Common myeloid progenitor, CD34-positive (primary cell): Measurements from ENCODE around the gene GJC2.

Experiments
- CTCF ChIA-PET: fragments of 350-600 bp; sonication (Branson Sonifier 250); formaldehyde crosslinking; loops from one replicate; lab custom pipeline; 2021; ENCODE audit warnings: antibody characterized with exemption; lab: Charles Lee
- POLR2A ChIA-PET: fragments of 350-600 bp; sonication (Branson Sonifier 250); formaldehyde crosslinking; loops from one replicate; lab custom pipeline; 2021; ENCODE audit warnings: antibody characterized with exemption; lab: Charles Lee
- DNase-seq, 3 donors: peaks; one replicate each; pipeline versions ENCODE4 v3.0.0 to v3.0.0-alpha.2; 2013
- H3K27ac ChIP-seq, 2 experiments: 1 replicate in 1 of 2; 2 replicates in 1 of 2; pipeline ENCODE4 v1.7.0; 2013; ENCODE audit warnings: inconsistent platforms in 2 of 2, low read length in 2 of 2, mild to moderate bottlenecking in 2 of 2, low read depth in 1 of 2, moderate library complexity in 1 of 2; ENCODE audit not compliant: severe bottlenecking in 2 of 2, insufficient read depth in 1 of 2, poor library complexity in 1 of 2
- H3K27me3 ChIP-seq, 5 experiments: replicated peaks in 2 of 5; 1 replicate in 3 of 5; 2 replicates in 2 of 5; pipeline versions ENCODE4 v1.6.1 to v1.7.0; 2013; ENCODE audit warnings: low read length in 4 of 5, mild to moderate bottlenecking in 2 of 5, moderate library complexity in 2 of 5, inconsistent platforms in 1 of 5; ENCODE audit not compliant: insufficient read depth in 5 of 5, control insufficient read depth in 4 of 5
- H3K36me3 ChIP-seq, 4 experiments: 1 replicate in 2 of 4; 2 replicates in 2 of 4; pipeline versions ENCODE4 v1.6.1 to v1.7.0; 2013; ENCODE audit warnings: low read length in 3 of 4, control low read depth in 1 of 4, mild to moderate bottlenecking in 1 of 4; ENCODE audit not compliant: control insufficient read depth in 4 of 4, insufficient read depth in 4 of 4
- H3K4me1 ChIP-seq, 4 experiments: 1 replicate in 3 of 4; 2 replicates in 1 of 4; pipeline versions ENCODE4 v1.6.1 to v1.7.1; 2013; ENCODE audit warnings: low read length in 3 of 4, mild to moderate bottlenecking in 3 of 4, control low read depth in 1 of 4, inconsistent platforms in 1 of 4, moderate library complexity in 1 of 4; ENCODE audit not compliant: control insufficient read depth in 4 of 4, insufficient read depth in 4 of 4; ENCODE audit errors: control extremely low read depth in 1 of 4
- H3K4me3 ChIP-seq, 7 experiments: 1 replicate in 4 of 7; 2 replicates in 3 of 7; pipeline versions ENCODE4 v1.5.1 to v1.7.0; 2013; ENCODE audit warnings: mild to moderate bottlenecking in 7 of 7, low read length in 6 of 7, moderate library complexity in 6 of 7, inconsistent platforms in 2 of 7, low read depth in 2 of 7, control low read depth in 1 of 7; ENCODE audit not compliant: insufficient read depth in 4 of 7, control insufficient read depth in 1 of 7; ENCODE audit errors: extremely low read depth in 1 of 7
- H3K9me3 ChIP-seq, 5 experiments: 1 replicate in 4 of 5; 2 replicates in 1 of 5; pipeline versions ENCODE4 v1.6.1 to v1.7.1; 2013; ENCODE audit warnings: low read length in 4 of 5, mild to moderate bottlenecking in 2 of 5, inconsistent platforms in 1 of 5, low read depth in 1 of 5, moderate library complexity in 1 of 5; ENCODE audit not compliant: control insufficient read depth in 4 of 5, insufficient read depth in 2 of 5; ENCODE audit errors: control extremely low read depth in 1 of 5
- WGBS: methylation state at CpG from one replicate; pipeline ENCODE4 v1.1.5; 2013; ENCODE audit not compliant: insufficient coverage; 5-methylcytosine and 5-hydroxymethylcytosine counted together

GJC2 gene

DNA sequence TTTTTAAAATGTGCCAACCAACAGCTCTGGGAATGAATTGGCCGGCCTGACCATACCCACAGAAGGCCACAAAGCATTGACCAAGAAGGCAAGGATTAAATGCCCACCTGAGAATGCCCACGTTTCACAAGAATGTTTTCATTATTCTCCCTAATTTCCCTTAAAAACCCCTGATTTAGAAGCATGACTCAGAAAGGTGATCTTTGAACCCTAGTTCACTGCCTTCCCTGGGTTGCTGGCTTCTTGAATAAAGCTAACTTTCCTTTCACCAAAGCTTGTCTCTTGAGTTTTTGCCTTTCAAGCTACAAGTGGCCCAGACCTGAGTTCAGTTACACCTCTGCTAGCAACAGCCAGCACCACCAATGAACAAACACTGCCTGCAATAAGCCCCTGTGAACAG is 26.2 kb upstream of the GJC2 start:
- no peak overlapping the region for H3K27ac ChIP-seq
- ChIA-PET CTCF (interaction anchor here (0.8 to 2.0 kb wide), 5 partner anchors 9 to 120 kb away, joined by 3 to 7 read pairs (median 4); no protein-coding TSS in a partner anchor), POLR2A (no interaction called here)
- peaks cover 0 to 2% (median 0%) of the 10 kb centered on the region in 5 experiments for H3K27me3 ChIP-seq
- H3K9me3 ChIP-seq = no peaks in the 10 kb centered on the region
- WGBS = 90% methylated on average over 2 of the region's 2 CpGs
- H3K4me1 ChIP-seq = peaks cover 0 to 6% (median 0%) of the 10 kb centered on the region in 4 experiments
- H3K4me3 ChIP-seq = no peak overlapping the region
- DNase-seq = no peak
- no peaks in the 10 kb centered on the region for H3K36me3 ChIP-seq

DNA sequence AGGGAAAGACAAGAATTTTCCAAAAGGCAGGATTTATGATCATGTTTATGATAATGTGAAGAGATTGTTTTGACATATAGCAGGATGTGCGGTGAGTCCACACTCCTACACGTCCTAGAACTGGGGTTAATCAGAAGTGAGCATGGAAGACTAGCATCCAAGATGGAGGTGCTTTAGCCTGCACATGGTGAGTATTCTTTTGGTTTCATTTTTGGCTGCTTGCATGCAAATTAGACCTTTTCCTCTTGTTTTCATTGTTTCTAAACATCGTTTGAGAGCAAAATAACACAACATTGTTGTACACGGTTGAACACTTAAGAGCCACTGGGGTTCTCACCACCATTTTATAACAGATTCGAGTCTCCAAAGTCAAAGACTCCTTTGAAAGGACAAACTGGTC is 24.5 kb upstream of the GJC2 start:
- H3K9me3 ChIP-seq = no peaks in the 10 kb centered on the region
- H3K27ac ChIP-seq = no peak overlapping the region
- CTCF ChIA-PET = interaction anchor here (1.5 to 1.8 kb wide), 2 partner anchors 10 to 12 kb away, joined by 5 to 6 read pairs; no protein-coding TSS in a partner anchor
- no peak for DNase-seq
- POLR2A ChIA-PET = no interaction called here
- peaks cover 0 to 2% (median 0%) of the 10 kb centered on the region in 5 experiments for H3K27me3 ChIP-seq
- H3K36me3 ChIP-seq = no peaks in the 10 kb centered on the region
- peaks cover 0 to 6% (median 0%) of the 10 kb centered on the region in 4 experiments for H3K4me1 ChIP-seq
- H3K4me3 ChIP-seq = no peak overlapping the region
- 91% methylated on average over 5 of the region's 5 CpGs for WGBS

DNA sequence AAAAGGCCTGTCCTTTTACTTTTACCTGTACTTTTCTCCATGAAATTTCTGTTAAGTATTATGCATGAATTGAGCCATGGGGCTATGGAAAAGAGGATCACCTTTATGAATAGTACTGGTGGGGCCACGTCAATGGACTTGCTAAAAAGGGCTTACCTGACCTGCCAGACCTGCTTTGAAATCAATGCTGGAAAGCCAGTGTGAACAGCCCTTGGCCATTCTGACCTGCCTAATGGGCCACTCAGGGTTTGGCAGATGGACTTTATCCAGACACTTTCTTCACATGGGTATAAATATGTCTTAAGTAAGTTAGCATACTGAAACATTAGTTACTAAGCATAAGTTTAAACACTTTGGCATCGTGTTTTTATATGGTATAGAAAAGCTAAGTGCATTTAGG is 18.0 kb upstream of the GJC2 start:
- Histone ChIP-seq H3K36me3 (no peaks in the 10 kb centered on the region), H3K9me3 (no peaks in the 10 kb centered on the region), H3K4me1 (peaks cover 0 to 5% (median 1%) of the 10 kb centered on the region in 4 experiments), H3K27me3 (peaks cover 0 to 2% (median 0%) of the 10 kb centered on the region in 5 experiments), H3K27ac (no peak overlapping the region), H3K4me3 (no peak overlapping the region)
- DNase-seq = no peak
- ChIA-PET CTCF (interaction anchor here (0.6 to 12.8 kb wide), 8 partner anchors 8 to 265 kb away, joined by 3 to 136 read pairs (median 5); partner anchors contain the start of gene IBA57), POLR2A (no interaction called here)
- WGBS = 100% methylated on average over 1 of the region's 2 CpGs

DNA sequence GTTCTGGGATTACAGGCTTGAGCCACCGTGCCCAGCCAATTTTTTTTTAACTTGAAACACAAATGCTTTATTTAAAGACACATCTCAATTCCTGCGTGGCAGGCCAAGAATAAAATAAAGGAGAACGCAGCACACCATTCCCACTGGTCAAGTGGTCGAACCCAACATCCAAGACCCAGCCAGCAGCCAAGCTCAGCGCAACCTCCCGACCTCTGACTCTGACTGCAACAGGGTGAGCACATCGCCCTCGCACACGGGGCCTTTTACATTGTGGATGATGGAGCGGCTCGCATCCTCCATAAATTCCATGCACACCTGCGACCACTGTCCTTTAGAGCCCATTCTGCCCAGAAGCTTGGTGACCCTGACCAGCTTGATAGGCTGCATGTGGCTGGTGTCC is 15.1 kb upstream of the GJC2 start:
- DNase-seq = no peak
- Histone ChIP-seq H3K27ac (no peak overlapping the region), H3K4me3 (no peak overlapping the region), H3K9me3 (no peaks in the 10 kb centered on the region), H3K36me3 (no peaks in the 10 kb centered on the region), H3K27me3 (peaks cover 0 to 2% (median 0%) of the 10 kb centered on the region in 5 experiments), H3K4me1 (peaks cover 0 to 19% (median 17%) of the 10 kb centered on the region in 4 experiments)
- 99% methylated on average over 11 of the region's 12 CpGs for WGBS
- POLR2A ChIA-PET = no interaction called here
- CTCF ChIA-PET = interaction anchor here (0.7 to 12.8 kb wide), 2 partner anchors 22 to 31 kb away, joined by 3 to 136 read pairs; partner anchors contain the start of gene IBA57

DNA sequence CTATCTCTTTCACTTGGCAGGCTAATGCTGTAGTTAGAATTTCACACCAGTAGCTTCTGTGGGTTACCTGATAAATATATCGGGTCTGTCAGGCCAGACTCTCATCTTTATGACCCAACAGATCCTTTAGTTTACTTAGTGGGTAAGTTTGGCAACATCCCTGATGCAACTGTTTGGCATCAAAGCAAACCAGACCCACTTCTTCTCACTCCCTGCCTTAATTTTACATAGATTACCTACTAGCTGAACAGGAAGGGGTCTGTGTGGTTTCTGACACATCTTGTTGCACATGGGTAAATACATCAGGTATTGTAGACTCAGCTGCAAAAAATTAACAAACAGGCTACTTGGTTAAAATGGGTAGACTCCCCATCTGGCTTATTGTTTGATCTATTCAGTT is 12.8 kb upstream of the GJC2 start:
- ChIA-PET POLR2A (interaction anchor here (0.7 kb wide), 1 partner anchor 307 kb away, joined by 3 read pairs; no protein-coding TSS in a partner anchor), CTCF (interaction anchor here (0.7 to 12.8 kb wide), 5 partner anchors 11 to 72 kb away, joined by 3 to 136 read pairs (median 3); partner anchors contain the start of gene IBA57)
- H3K27me3 ChIP-seq = peaks cover 0 to 2% (median 0%) of the 10 kb centered on the region in 5 experiments

DNA sequence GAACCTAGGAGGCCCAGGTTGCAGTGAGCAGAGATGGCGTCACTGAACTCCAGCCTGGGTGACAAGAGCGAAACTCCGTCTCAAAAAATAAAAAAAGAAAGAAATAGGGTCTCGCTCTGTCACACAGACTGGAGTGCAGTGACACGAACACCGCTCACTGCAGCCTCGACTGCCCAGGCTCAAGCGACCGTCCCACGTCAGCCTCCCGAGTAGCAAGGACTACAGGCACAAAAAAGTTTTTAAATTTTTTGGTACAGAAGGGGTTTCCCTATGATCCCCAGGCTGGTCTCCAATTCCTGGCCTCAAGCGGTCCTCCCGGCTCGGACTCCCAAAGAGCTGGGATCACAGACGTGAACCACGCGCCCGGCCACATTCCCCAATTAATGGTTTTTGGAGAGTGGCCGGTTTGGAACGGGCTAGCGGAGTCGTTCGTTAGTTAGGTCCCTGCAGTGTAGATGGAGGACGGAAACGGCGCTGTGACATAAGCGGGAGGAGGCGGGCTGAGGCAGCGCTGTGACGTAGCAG is 10.3 kb upstream of the GJC2 start:
- peak overlapping the region; percentile 48 to 97 (median 90) for H3K4me3 ChIP-seq
- no peak for DNase-seq
- H3K36me3 ChIP-seq = peaks cover under 1 to 8% (median 2%) of the 10 kb centered on the region in 4 experiments
- 39% methylated on average over 22 of the region's 30 CpGs for WGBS
- peak overlapping the region; percentile 87 to 95 for H3K27ac ChIP-seq
- peaks cover 0 to 2% (median 0%) of the 10 kb centered on the region in 5 experiments for H3K27me3 ChIP-seq
- H3K9me3 ChIP-seq = no peaks in the 10 kb centered on the region
- ChIA-PET POLR2A (interaction anchor here (0.7 to 1.8 kb wide), 2 partner anchors 26 to 32 kb away, joined by 3 to 7 read pairs; partner anchors contain the start of gene IBA57), CTCF (interaction anchor here (1.1 to 12.8 kb wide), 2 partner anchors 26 to 39 kb away, joined by 3 to 136 read pairs; partner anchors contain the start of gene IBA57)
- peaks cover 4 to 44% (median 40%) of the 10 kb centered on the region in 4 experiments for H3K4me1 ChIP-seq

More for the DNA sequence above, 12.8 kb upstream of the GJC2 start:
- WGBS = no CpG with 5 or more reads among the region's 1 CpG
- no peaks in the 10 kb centered on the region for H3K9me3 ChIP-seq
- peaks cover 4 to 33% (median 29%) of the 10 kb centered on the region in 4 experiments for H3K4me1 ChIP-seq
- peak in 2 of 3 donors; percentile 44 to 51 for DNase-seq
- no peak overlapping the region for H3K4me3 ChIP-seq
- H3K36me3 ChIP-seq = peaks cover 0 to 3% (median 0%) of the 10 kb centered on the region in 4 experiments
- no peak overlapping the region for H3K27ac ChIP-seq
